ENCODE results near the gene HNRNPC.
"Not testable (repeated sequence)": the region's sequence is repeated elsewhere in the genome, so short reads cannot be mapped to it uniquely, and the experiment has no call there.

The HNRNPC gene

DNA sequence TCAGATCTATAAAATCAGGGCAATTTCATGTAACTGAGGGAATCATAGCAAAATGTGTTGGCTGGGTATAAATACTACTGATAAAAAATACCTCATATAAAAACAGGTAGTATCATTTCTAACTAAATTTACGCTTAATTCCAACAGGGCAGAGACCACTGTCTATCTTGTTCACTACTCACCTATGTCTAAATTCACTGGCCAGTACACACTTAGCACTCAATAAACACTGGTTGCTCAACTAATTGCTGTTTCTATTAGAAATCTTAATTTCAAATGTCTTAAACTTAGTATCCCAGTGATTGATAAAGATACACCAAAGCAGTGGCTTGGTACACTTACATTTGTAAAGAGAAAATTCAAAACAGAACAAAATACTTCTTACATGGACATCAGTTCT is 55.6 kb downstream of the HNRNPC start:
- DNase-seq: no peak

- DNase-seq: not testable (repeated sequence)
These were observed 56.4 kb downstream of the HNRNPC start for GRCh38 chr14:21212824-21213223.

DNA sequence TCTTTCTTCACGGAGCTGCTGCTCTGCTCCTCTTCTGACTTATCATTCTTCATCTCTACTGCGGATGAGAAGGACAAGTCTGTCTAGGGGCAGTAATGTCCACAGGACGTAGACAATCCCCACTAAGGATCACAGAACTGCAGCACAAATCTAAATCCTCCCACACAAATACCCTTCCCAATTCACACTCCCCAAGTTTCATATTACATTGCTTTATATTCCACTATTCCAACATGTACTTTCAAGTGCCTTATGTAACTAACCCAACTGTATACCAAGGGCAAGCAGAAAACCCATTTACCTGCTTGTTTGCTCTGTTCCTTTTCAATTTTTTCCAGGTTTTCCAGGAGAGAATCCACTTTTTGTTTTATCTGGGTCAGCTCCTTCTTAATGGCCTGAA is 57.7 kb downstream of the HNRNPC start:
- no peak for DNase-seq

DNA sequence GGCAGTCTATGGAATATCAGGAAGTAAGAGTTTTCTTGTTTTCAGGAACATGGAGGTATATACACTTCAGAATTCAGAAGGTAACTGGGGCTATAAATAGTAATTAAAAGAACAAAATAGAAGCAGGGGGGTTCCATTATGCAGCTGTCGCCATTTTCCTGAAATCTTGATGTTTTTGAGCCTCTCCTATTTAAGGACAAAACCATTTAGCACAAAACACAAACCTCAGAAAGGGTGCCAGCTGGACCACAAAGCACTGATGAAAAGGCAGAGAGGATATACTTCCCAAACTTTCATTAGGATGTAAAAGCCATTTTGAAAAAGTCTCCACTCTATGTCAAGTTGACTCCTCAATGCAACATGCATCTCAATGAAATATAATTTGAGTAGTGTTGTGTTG is 59.2 kb downstream of the HNRNPC start:
- DNase-seq: no peak

- no peak for DNase-seq
These were observed 60.1 kb downstream of the HNRNPC start for GRCh38 chr14:21209185-21209584.

DNA sequence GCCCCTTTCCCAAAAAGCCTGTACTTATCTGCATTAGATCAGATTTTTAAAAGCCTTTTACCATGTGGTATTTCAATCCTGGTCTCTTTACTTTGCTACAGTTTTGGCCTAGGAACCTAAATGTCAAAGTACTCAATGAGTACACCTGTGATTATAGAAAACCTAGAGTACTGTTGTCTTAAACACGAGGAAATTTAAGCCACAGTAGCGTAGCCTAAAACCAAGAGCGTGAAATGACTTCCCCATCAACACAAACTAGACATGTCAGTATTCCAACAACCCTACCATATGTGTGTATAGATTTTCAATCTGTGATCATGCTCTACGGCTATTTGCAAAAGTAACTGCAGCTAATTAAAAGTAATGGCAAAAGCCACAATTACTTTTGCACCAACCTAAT is 60.7 kb downstream of the HNRNPC start:
- no peak for DNase-seq

DNA sequence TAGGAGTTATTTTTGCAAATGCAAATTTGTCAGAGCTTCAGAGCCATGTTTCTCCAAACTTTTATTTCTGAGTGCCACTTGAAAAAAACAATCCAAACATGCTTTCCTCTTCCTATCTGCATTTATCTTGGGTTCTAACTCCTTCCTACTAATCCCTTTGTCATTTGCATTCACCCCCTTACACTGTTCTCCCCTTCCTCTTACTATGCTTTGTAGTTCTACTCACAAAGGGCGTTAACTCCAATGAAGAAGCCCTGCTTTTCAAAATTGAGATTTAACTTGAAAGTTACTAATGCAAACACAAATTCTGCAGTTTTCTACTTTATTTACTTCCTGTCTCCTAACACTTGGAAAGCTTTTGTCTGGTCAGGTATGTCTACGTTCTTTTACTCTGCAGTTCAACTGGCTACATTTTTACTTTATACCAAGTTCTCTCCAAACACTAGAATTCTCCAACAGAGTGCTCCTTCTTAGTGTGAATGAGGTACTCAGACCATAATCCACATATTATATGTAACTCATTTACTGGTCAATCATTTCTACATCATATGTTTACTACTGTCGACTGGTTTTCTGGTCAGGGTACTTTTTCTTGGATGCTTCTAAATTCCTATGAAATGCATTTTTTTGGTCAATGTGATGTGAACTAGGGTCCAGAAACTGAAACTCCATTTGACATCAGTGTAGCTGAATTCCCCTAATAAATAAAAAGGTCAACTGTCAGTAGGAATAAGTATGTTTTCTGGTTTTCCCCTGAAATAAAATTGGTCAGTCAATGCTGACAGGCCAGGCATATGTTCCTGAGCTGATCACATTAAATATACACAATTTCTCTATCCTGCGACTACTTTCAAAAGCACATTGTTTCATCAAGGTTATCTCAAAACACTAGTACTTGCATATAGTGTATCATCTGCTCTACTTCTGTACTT is 62.2 kb downstream of the HNRNPC start:
- DNase-seq: no peak

DNA sequence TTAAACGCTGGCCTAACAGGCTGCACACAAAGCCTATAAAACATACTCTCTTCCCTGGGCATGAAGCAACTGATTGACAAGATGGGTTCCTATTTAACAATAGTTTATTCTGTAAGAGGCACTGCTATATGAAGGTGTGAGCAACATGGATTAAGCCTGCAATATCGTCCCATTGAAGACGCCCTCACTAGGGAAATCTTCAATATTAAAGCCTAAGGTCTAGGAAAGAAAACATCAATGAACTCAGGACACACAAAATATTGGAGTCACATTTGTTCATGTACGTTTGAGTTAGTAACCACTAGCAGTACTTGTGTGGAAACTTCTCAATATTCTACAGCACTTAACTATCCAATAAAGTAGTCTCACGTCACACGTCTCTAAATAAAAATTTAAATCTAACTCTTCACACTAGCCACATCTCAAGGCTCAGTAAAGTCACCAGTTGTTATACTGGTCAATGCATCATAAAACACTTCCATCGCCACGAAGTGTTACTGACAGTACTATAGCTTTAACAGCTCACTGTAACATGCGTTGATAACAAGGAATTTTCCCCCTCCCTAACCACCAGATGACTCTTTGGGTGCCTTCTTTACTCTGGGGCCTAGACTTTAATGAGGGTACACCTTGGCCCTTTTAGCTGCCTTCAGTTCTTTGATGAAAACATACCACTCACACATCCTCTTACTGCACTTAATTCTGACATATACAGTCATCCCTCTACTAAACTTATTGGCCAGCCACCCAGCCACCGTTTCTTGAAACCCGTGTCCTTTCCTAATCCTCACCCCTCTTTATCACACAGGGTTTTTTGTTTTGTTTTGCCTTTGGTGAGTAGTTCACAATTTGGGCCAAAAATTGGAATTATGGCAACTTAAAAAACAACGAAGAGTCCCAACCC is 63.3 kb downstream of the HNRNPC start:
- DNase-seq: no peak

GRCh38 chr14:21205026-21205677 is 64.1 kb downstream of the HNRNPC start:
- no peak for DNase-seq

DNA sequence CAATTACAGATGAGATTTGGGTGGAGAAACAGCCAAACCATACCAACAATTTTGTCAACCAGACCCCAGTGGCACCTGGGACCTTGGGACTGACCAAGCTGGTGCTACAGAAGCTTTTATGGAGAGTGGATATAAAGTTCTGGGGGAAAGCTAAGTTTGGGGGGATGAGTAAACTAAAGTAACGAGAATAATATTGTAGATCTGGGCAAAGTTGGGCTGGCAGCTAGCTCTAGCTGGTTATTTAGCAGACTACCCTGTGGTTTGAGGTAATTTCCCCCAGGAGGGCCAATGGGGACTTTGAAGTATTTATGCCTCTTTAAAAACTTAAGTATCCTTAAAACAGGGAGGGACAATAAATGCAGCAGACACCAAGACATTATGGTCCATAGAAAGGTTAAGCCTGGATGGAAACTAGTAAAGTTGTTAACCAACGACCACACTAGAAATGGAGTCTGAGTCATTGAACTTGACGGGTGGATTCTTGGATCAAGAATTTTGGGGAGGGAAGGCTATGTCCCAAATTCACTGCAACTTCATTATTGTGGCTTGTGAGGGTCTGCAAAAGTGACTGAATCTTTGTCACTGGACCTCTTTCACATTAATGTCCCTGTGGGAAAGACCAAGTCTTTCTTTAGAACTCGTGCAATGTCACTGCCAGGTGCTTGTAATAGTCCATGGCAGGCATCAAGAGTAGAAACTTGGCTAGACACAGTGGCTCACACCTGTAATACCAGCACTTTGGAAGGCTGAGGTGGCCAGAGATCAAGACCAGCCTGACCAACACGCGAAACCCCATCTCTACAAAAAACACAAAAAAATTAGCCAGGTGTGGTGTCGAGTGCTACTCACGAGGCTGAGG is 64.8 kb downstream of the HNRNPC start:
- no peak for DNase-seq

DNA sequence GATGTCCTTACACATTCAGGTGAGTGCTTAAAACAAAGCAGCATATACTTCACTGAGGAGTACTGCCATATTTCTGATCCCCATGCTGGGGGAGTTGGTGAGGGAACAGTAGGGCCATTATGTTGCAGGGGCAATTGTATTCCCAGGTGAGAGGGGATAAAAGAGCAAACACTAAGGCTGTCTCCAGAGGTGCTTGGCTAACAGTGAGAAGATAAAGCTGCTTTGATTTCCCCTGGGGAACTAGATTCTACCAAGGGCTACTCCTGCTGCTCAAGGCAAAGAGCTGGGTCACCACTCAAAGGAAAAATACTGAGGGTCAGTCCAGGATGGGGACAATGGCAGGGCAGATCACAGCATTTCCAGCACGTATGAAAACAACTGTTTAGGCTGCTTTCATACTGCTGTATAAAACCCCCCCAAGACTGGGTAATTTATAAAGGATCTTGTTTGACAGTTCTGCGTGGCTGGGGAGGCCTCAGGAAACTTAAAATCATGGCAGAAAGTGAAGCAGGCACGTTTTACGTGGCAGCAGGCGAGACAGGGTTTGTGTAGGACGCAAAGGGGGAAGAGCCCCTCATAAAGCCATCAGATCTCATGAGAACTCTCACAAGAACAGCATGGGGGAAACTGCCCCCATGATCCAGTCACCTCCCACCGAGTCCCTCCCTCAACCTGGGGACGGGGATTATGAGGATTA is 65.6 kb downstream of the HNRNPC start:
- no peak for DNase-seq

- no peak for DNase-seq
These were observed 66.5 kb downstream of the HNRNPC start for GRCh38 chr14:21202463-21203358.

- no peak for DNase-seq
These were observed 67.3 kb downstream of the HNRNPC start for GRCh38 chr14:21201732-21202462.

DNA sequence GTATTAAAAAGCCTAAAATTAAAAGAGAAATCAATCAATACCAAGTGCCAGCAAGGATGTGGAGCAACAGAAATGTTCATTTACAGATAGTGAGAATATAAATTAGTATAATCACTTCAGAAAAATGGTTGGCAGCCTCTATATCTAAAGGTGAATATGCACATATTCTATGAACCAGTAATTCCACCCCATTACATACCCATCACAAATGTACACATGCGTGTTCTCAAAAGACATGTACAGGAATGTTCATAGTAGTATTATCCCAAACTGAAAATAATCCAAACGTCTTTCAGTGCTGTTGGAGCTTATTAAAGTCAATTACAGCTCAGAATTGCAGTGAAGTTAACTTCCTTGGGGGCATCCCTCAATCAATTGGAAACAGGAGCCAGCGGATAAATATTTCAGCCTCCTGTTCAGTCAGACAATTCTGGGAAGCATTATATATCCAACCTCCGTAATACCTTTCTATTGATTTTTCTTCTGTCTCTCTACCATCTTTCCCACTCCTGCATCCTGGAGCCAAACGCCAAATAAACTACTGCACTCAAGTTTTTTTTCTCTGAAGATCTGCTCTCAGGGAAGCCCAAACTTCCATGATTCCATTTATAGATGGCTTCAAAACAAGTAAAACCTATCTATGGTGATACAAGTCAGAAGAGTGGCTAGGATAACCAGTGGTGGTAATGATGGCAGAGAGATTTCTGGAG is 68.3 kb downstream of the HNRNPC start:
- DNase-seq: no peak

DNA sequence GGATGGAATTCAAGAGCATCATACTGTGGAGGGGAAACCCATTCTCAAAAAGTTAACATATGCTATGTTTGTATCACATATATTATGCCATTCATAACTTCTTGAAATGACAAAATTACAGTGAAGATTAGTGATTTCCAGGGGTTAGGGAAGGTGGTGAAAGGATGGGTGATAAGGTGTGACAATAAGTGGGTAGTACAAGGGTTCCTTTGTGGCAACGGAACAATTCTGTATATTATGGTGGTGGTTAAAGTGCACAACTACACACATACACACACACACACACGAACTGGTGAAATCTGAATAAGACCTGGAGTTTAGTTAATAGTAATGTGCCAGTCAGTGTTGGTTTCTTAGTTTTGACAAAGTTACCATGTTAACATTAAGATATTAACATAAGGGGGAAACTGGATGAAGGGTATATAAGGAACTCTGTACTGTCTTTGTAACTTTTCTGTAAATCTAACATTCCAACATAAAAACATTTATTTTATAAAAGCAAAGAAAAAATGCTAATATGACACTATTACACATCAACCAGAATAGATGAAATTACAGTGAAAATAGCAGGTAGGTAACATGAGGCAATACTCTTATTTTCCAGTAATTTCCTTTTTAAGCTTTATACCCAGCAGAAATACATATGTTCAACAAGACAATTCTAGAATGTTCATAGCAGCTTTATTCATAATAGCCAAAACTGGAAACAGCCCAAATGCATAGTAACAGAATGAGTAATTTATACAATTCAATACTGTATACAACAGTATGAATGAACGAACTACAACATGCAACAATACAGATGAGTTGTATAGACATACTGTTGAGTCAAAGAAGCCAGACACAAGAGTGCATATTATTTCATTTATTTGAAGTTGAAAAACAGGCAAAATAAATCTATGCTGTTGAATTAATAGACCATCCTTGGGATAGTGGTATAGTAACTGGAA is 69.4 kb downstream of the HNRNPC start:
- no peak for DNase-seq

GRCh38 chr14:21197418-21198205 is 71.6 kb downstream of the HNRNPC start:
- no peak for DNase-seq
